Ishikawa (cell line): ENCODE results near the gene SH2D7.

Source experiments
- CEBPB ChIP-seq: IDR thresholded peaks from 2 replicates; pipeline ENCODE4 v1.6.1; 2012
- CREB1 ChIP-seq: IDR thresholded peaks from 2 replicates; pipeline ENCODE4 v1.6.1; 2012; ENCODE audit warnings: low read depth
- EGR1 ChIP-seq: IDR thresholded peaks from 2 replicates; pipeline ENCODE4 v1.6.1; 2012
- EP300 ChIP-seq: IDR thresholded peaks from 2 replicates; pipeline ENCODE4 v1.6.1; 2012; ENCODE audit warnings: borderline replicate concordance
- FOXM1 ChIP-seq: IDR thresholded peaks from 2 replicates; pipeline ENCODE4 v1.6.1; 2012; ENCODE audit warnings: low read depth, borderline replicate concordance
- NFIC ChIP-seq: IDR thresholded peaks from 2 replicates; pipeline ENCODE4 v1.6.1; 2012
- RAD21 ChIP-seq: IDR thresholded peaks from 2 replicates; pipeline ENCODE4 v1.6.1; 2012; ENCODE audit warnings: low read depth
- TAF1 ChIP-seq: IDR thresholded peaks from 2 replicates; pipeline ENCODE4 v1.6.1; 2012; ENCODE audit warnings: low read depth, mild to moderate bottlenecking
- TCF12 ChIP-seq: IDR thresholded peaks from 2 replicates; pipeline ENCODE4 v1.6.1; 2012; ENCODE audit warnings: low read depth
- TEAD4 ChIP-seq: IDR thresholded peaks from 2 replicates; pipeline ENCODE4 v1.6.1; 2012
- YY1 ChIP-seq: IDR thresholded peaks from 2 replicates; pipeline ENCODE4 v1.6.1; 2012; ENCODE audit warnings: low read depth
- ZBTB7A ChIP-seq: IDR thresholded peaks from 2 replicates; pipeline ENCODE4 v1.6.1; 2012; ENCODE audit warnings: low read depth
- TF ChIP-seq, protein P1 (sequence below): IDR thresholded peaks from 2 replicates; pipeline ENCODE4 v1.6.1; 2012
- TF ChIP-seq, protein P2 (sequence below): IDR thresholded peaks from 2 replicates; pipeline ENCODE4 v1.6.1; 2012; ENCODE audit warnings: low read depth, mild to moderate bottlenecking
- TF ChIP-seq, protein P3 (sequence below): IDR thresholded peaks from 2 replicates; pipeline ENCODE4 v1.6.1; 2012

Gene SH2D7

DNA sequence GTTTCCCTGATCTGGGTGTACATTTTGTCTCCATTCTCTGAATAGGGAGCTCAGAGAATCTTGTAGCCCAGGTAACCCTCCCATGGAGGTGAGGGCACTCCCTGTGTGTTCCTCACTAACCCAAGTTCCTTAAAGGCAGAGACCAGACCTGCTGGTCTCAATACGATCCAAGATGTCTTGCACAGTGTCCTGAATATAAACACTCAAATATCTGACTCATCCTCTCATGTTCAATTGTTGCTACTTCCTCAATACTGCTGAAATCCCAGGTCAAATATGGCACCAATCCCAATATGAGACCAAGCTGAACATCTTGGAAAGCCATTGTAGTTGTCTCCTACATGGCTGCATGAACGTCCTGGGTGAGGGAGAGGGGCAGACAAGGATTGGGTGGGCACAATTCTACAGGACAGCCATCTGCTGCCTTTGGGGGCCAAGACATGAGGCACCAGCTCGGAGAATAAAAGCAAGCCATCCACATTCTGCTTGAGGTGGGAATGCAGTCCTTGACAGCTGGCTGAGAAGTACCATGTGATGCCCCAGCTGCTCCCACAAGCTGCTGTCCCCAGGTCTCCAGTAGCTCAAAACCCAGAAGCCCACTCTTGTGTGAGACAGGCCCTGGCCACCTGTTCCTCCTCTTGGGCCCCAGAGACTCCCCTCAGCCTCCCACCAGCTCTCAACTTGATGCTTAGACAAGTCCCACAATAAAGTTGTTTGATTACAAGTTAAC lies 33.1 kb upstream of the SH2D7 start:
- TF ChIP-seq, protein P1, sequence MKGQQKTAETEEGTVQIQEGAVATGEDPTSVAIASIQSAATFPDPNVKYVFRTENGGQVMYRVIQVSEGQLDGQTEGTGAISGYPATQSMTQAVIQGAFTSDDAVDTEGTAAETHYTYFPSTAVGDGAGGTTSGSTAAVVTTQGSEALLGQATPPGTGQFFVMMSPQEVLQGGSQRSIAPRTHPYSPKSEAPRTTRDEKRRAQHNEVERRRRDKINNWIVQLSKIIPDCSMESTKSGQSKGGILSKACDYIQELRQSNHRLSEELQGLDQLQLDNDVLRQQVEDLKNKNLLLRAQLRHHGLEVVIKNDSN, result no peak
- no peak for TF ChIP-seq TCF12
- TF ChIP-seq, protein P2, sequence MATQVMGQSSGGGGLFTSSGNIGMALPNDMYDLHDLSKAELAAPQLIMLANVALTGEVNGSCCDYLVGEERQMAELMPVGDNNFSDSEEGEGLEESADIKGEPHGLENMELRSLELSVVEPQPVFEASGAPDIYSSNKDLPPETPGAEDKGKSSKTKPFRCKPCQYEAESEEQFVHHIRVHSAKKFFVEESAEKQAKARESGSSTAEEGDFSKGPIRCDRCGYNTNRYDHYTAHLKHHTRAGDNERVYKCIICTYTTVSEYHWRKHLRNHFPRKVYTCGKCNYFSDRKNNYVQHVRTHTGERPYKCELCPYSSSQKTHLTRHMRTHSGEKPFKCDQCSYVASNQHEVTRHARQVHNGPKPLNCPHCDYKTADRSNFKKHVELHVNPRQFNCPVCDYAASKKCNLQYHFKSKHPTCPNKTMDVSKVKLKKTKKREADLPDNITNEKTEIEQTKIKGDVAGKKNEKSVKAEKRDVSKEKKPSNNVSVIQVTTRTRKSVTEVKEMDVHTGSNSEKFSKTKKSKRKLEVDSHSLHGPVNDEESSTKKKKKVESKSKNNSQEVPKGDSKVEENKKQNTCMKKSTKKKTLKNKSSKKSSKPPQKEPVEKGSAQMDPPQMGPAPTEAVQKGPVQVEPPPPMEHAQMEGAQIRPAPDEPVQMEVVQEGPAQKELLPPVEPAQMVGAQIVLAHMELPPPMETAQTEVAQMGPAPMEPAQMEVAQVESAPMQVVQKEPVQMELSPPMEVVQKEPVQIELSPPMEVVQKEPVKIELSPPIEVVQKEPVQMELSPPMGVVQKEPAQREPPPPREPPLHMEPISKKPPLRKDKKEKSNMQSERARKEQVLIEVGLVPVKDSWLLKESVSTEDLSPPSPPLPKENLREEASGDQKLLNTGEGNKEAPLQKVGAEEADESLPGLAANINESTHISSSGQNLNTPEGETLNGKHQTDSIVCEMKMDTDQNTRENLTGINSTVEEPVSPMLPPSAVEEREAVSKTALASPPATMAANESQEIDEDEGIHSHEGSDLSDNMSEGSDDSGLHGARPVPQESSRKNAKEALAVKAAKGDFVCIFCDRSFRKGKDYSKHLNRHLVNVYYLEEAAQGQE, result no peak
- TF ChIP-seq YY1, result no peak
- TF ChIP-seq TEAD4, result no peak
- no peak for TF ChIP-seq TAF1
- no peak for TF ChIP-seq NFIC
- no peak for TF ChIP-seq ZBTB7A
- no peak for TF ChIP-seq EGR1
- TF ChIP-seq FOXM1, result no peak
- TF ChIP-seq, protein P3, sequence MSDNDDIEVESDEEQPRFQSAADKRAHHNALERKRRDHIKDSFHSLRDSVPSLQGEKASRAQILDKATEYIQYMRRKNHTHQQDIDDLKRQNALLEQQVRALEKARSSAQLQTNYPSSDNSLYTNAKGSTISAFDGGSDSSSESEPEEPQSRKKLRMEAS, result no peak
- TF ChIP-seq CREB1, result no peak
- TF ChIP-seq CEBPB, result no peak
- no peak for TF ChIP-seq EP300
- TF ChIP-seq RAD21, result no peak

GRCh38 chr15:78060232-78060631 lies 32.1 kb upstream of the SH2D7 start:
- no peak for TF ChIP-seq FOXM1
- TF ChIP-seq, protein P1, result no peak
- TF ChIP-seq EGR1, result no peak
- TF ChIP-seq TCF12, result no peak
- TF ChIP-seq NFIC, result no peak
- TF ChIP-seq RAD21, result no peak
- TF ChIP-seq, protein P3, result no peak
- no peak for TF ChIP-seq TEAD4
- no peak for TF ChIP-seq CREB1
- TF ChIP-seq EP300, result no peak
- TF ChIP-seq TAF1, result no peak
- TF ChIP-seq, protein P2, result no peak

DNA sequence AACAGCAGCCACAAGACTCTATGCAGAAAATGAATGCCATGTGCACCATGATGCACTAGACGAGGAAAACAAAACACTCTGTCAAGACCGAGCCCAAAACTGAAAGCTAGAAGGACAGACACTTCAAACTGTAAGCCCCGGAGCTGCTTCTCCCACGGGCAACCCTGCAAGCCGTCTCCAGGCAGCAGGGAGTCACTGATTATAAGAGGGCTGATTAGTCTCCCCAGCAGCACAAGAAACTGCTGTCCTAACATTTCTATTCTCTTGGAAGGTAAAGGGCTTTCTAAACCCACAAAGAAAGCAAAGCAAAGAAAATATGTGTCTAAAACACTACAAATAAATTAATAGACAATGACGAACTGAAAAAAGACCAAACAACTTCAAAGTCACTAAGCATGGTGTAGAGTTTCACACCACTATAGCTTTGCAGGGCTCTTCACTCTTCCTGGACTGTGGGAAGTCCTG lies 30.4 kb upstream of the SH2D7 start:
- TF ChIP-seq EGR1, result no peak
- no peak for TF ChIP-seq TCF12
- no peak for TF ChIP-seq CREB1
- no peak for TF ChIP-seq FOXM1
- TF ChIP-seq RAD21, result no peak
- TF ChIP-seq, protein P1, result no peak
- TF ChIP-seq TEAD4, result no peak
- TF ChIP-seq ZBTB7A, result no peak
- no peak for TF ChIP-seq TAF1
- TF ChIP-seq YY1, result no peak
- TF ChIP-seq, protein P3, result no peak
- no peak for TF ChIP-seq CEBPB
- TF ChIP-seq, protein P2, result no peak
- TF ChIP-seq NFIC, result no peak
- no peak for TF ChIP-seq EP300
